ENCODE data around the gene PHF19. TPM values are rescaled to one million over a fixed set of nuclear protein-coding genes. Genes with fewer than 3 reads are reported as not detected.

Gene PHF19
- total and polyA plus RNA-seq, 2 of the 8 experiments (the other 6 are each of a cell fraction or from before 2014, with no cell fraction given): 28.2 to 31.8 TPM

GRCh38 chr9:120894321-120895148 lies 17.5 kb upstream of the PHF19 start:
- Histone ChIP-seq H3K9ac (replicated peaks in 1 of 4; ENCODE audit: extremely low read depth in 1 of 4, low read depth in 3 of 4, low read length in 3 of 4) (no peak overlapping the region), H3K27me3 (replicated peaks in 1 of 4; ENCODE audit: control insufficient read depth in 3 of 4, extremely low read depth in 1 of 4, insufficient read depth in 3 of 4, low read length in 3 of 4) (peaks cover 0 to 21% (median 15%) of the 10 kb centered on the region in 4 experiments; a peak in 5 of 7 replicates), H3K4me1 (replicated peaks in 1 of 4; ENCODE audit: control insufficient read depth in 3 of 4, insufficient read depth in 4 of 4, low read length in 3 of 4) (peaks cover 0 to 6% (median 5%) of the 10 kb centered on the region in 4 experiments; a peak in 6 of 7 replicates), H3K36me3 (ENCODE audit: control insufficient read depth in 2 of 4, insufficient read depth in 4 of 4, low read length in 3 of 4) (no peaks in the 10 kb centered on the region), H3K79me2 (ENCODE audit: control insufficient read depth in 1 of 2, insufficient read depth in 2 of 2, low read length in 2 of 2) (no peaks in the 10 kb centered on the region), H3K9me3 (ENCODE audit: insufficient read depth in 2 of 2, low read depth in 1 of 2, low read length in 1 of 2) (no peaks in the 10 kb centered on the region), H3K4me2 (ENCODE audit: insufficient read depth in 1 of 2, low read depth in 2 of 2, low read length in 2 of 2) (peak overlapping the region; percentile 62 to 93), H4K91ac (replicated peaks; ENCODE audit: insufficient read length, low read length) (no peak overlapping the region), H3K27ac (ENCODE audit: low read depth, low read length) (no peak overlapping the region), H2BK15ac (ENCODE audit: low read length) (no peak overlapping the region), H4K5ac (ENCODE audit: insufficient read length, low read depth, low read length) (no peak overlapping the region), H3K4ac (replicated peaks; ENCODE audit: insufficient read length, low read depth, low read length) (no peak overlapping the region), H3K56ac (replicated peaks; ENCODE audit: insufficient read length, low read depth, low read length) (no peak overlapping the region), H2BK12ac (ENCODE audit: low read depth, low read length) (0 out of 2 replicates have a peak overlapping the region, but pooled peaks have one; percentile 71), H3K79me1 (ENCODE audit: low read depth, low read length) (no peaks in the 10 kb centered on the region), H2AK5ac (ENCODE audit: low read depth, low read length) (no peak overlapping the region), H2AFZ (ENCODE audit: low read length) (peak overlapping the region; percentile 52; the same call in 1 of the 2 replicates), H3K4me3 (ENCODE audit: extremely low read depth in 1 of 4, insufficient read depth in 2 of 4, low read depth in 3 of 4, low read length in 4 of 4) (peak overlapping the region; percentile 23 to 54 (median 34); a peak in 7 of 8 replicates), H2BK120ac (replicated peaks; ENCODE audit: low read depth, low read length) (no peak overlapping the region), H3K18ac (ENCODE audit: extremely low read depth, low read length) (peak overlapping the region; percentile 63), H3K23me2 (ENCODE audit: low read depth, low read length) (peaks cover 3% of the 10 kb centered on the region; the same call in 1 of the 2 replicates), H4K8ac (ENCODE audit: extremely low read depth, insufficient read depth, low read length) (peak overlapping the region; percentile 31; the same call in 1 of the 2 replicates), H3K23ac (ENCODE audit: insufficient read length) (no peak overlapping the region), H2BK5ac (ENCODE audit: low read depth, low read length) (no peak overlapping the region), H2BK20ac (ENCODE audit: low read length) (no peak overlapping the region), H4K20me1 (replicated peaks in 1 of 2; ENCODE audit: control insufficient read depth in 1 of 2, insufficient read depth in 2 of 2, low read length in 2 of 2) (no peaks in the 10 kb centered on the region), H3K14ac (ENCODE audit: insufficient read length) (no peak overlapping the region)
- FAIRE-seq (no peak), DNase-seq (ENCODE audit: low read depth in 1 of 2, low spot score in 2 of 2) (peak in 1 of 2 experiments; percentile 65)
- POLR2A ChIA-PET (ENCODE audit: partially characterized antibody): interaction anchor here (0.8 to 2.4 kb wide), 3 partner anchors 11 to 21 kb away, joined by 4 to 7 read pairs (median 6); no protein-coding TSS in a partner anchor
- CTCF ChIA-PET (ENCODE audit: partially characterized antibody): interaction anchor here (0.6 to 10.7 kb wide), 9 partner anchors 8 to 44 kb away, joined by 3 to 71 read pairs (median 4); no protein-coding TSS in a partner anchor
- 30% methylated on average over 60 of the region's 63 CpGs; no CpG with 5 or more reads in 1 of the 2 experiments for WGBS, 2 experiments (ENCODE audit: extremely low coverage in 1 of 2, insufficient coverage in 1 of 2, insufficient read length in 1 of 2, insufficient replicate concordance in 2 of 2, low coverage in 1 of 2, low lambda C conversion rate in 2 of 2, missing lambda C conversion rate in 1 of 2)
- TF ChIP-seq YY1 (IDR thresholded peaks at IDR 0.05; ENCODE audit: low read depth, low read length) (peak; percentile 36; the same call in 1 of the 2 replicates), CTBP2 (IDR thresholded peaks at IDR 0.05; ENCODE audit: borderline replicate concordance, insufficient read depth, insufficient read length, low read length) (no peak), JUND (IDR thresholded peaks at IDR 0.05; ENCODE audit: low read length) (no peak), POLR2AphosphoS5 (IDR thresholded peaks at IDR 0.05; ENCODE audit: low read depth, low read length) (no peak), EZH2 (IDR thresholded peaks at IDR 0.05; ENCODE audit: low read depth, low read length, severe bottlenecking) (peak; percentile 24), NRF1 (IDR thresholded peaks at IDR 0.05; ENCODE audit: low read depth, low read length) (no peak), BACH1 (IDR thresholded peaks at IDR 0.05; ENCODE audit: low read length) (no peak)
